MCF 10A (cell line): ENCODE data around the gene KIR3DL3. TPM values are rescaled to one million over a fixed set of nuclear protein-coding genes. Genes with fewer than 3 reads are reported as not detected.
"Not testable (repeated sequence)": the region's sequence is repeated elsewhere in the genome, so short reads cannot be mapped to it uniquely, and the experiment has no call there.

Source experiments
- BruUV-seq: library from RNA; stranded (reverse); fragments of 400-500 nt; replicated peaks from 2 replicates; lab custom pipeline; 2021; lab: Mats Ljungman, UMichigan
- CTCF ChIA-PET: fragments of 300-600 bp; sonication (Branson Sonifier 250); formaldehyde crosslinking; extraction: SDS; loops from one replicate; lab custom pipeline; 2021; ENCODE audit warnings: antibody characterized with exemption, inconsistent platforms; lab: Yijun Ruan, JAX
- POLR2A ChIA-PET: fragments of 300-600, 350-650 bp; sonication (Branson Sonifier 250); formaldehyde crosslinking; extraction: SDS; loops from one replicate; lab custom pipeline; 2020; ENCODE audit warnings: antibody characterized with exemption, inconsistent platforms; lab: Yijun Ruan, JAX
- DNase-seq: peaks from one replicate; pipeline ENCODE4 v3.0.0-alpha.2; 2018; ENCODE audit not compliant: unreplicated experiment
- H3K27ac Mint-ChIP-seq: one replicate; pipeline ENCODE4 v1.8.0; 2022; ENCODE audit warnings: mild to moderate bottlenecking, low read depth, mixed read lengths; ENCODE audit not compliant: unreplicated experiment
- H3K27me3 Mint-ChIP-seq: one replicate; pipeline ENCODE4 v1.8.0; 2022; ENCODE audit warnings: mixed read lengths; ENCODE audit not compliant: insufficient read depth, unreplicated experiment
- H3K36me3 Mint-ChIP-seq: one replicate; pipeline ENCODE4 v1.8.0; 2022; ENCODE audit warnings: mild to moderate bottlenecking, moderate library complexity, mixed read lengths; ENCODE audit not compliant: insufficient read depth, unreplicated experiment
- H3K4me1 Mint-ChIP-seq: one replicate; pipeline ENCODE4 v1.8.0; 2022; ENCODE audit warnings: mixed read lengths; ENCODE audit not compliant: insufficient read depth, unreplicated experiment
- H3K4me3 Mint-ChIP-seq: one replicate; pipeline ENCODE4 v1.8.0; 2022; ENCODE audit warnings: mild to moderate bottlenecking, moderate library complexity, mixed read lengths; ENCODE audit not compliant: unreplicated experiment
- H3K9me3 Mint-ChIP-seq: one replicate; pipeline ENCODE4 v1.8.0; 2022; ENCODE audit warnings: mixed read lengths; ENCODE audit not compliant: unreplicated experiment
- intact Hi-C: fragments of 100-400 bp; cut with micrococcal nuclease; formaldehyde crosslinking; loops from 2 replicates; pipeline ENCODE4 v1.14.1; 2022
- total RNA-seq: library from RNA; stranded (reverse); gene quantifications from 2 replicates; pipeline ENCODE4 v1.2.3, GENCODE V29; 2022
- TF ChIP-seq, protein P1 (sequence below): fragments of 200-600 bp; IDR thresholded peaks from one replicate; pipeline ENCODE4 v1.8.0; 2022; ENCODE audit warnings: antibody characterized with exemption, mild to moderate bottlenecking; ENCODE audit not compliant: unreplicated experiment

Gene KIR3DL3
- total RNA-seq, 1 experiment from 2014 or later = not detected

DNA sequence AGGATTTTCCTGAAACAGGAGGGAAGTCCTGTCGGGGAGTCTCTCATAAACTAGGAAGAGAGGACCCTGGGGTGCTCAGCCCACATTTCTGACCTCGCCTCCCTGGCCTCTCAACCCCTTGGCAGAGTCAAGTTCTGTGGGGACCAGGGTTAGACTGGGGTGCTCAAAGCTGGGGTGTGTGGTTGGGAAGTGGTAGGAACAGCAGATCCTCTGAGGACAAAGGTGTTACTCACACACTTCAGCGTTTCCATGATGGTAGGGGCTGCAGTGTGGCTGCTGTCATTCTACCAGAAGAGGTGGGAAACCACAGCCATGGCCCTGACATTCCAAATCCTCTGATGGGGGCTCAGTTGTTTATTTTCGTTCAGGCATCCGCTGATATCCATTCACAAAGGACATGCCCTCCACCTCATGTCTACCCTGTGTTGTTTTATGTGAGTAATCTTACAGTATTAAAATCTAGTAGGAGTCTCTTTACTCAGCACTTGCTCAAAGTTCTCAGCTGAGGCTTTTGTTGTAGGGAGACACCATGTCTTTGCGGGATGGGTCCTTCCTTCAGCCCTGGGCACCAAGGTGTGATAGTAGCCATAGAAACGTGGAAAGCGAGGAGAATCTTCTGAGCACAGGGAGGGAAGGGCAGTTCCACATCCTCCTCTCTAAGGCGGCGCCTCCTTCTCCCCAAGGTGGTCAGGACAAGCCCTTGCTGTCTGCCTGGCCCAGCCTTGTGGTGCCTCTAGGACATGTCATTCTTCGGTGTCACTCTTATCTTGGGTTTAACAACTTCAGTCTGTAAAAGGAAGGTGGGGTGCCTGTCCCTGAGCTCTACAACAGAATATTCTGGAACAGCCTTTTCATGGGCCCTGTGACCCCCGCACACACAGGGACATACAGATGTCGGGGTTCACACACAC is 15.6 kb downstream of the KIR3DL3 start:
- intact Hi-C loops = loop anchor here (5.0 kb wide), 1 partner anchor 107 kb away; no protein-coding TSS in a partner anchor
- no peak overlapping the region for H3K4me3 Mint-ChIP-seq
- H3K36me3 Mint-ChIP-seq = no peaks in the 10 kb centered on the region
- H3K27ac Mint-ChIP-seq = no peak overlapping the region
- TF ChIP-seq, protein P1, sequence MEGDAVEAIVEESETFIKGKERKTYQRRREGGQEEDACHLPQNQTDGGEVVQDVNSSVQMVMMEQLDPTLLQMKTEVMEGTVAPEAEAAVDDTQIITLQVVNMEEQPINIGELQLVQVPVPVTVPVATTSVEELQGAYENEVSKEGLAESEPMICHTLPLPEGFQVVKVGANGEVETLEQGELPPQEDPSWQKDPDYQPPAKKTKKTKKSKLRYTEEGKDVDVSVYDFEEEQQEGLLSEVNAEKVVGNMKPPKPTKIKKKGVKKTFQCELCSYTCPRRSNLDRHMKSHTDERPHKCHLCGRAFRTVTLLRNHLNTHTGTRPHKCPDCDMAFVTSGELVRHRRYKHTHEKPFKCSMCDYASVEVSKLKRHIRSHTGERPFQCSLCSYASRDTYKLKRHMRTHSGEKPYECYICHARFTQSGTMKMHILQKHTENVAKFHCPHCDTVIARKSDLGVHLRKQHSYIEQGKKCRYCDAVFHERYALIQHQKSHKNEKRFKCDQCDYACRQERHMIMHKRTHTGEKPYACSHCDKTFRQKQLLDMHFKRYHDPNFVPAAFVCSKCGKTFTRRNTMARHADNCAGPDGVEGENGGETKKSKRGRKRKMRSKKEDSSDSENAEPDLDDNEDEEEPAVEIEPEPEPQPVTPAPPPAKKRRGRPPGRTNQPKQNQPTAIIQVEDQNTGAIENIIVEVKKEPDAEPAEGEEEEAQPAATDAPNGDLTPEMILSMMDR = no peak
- no peaks in the 10 kb centered on the region for H3K4me1 Mint-ChIP-seq
- no TSS peak for BruUV-seq
- no peak for DNase-seq
- H3K9me3 Mint-ChIP-seq = peaks cover 51% of the 10 kb centered on the region
- CTCF ChIA-PET = interaction anchor here (0.6 kb wide), 1 partner anchor 91 kb away, joined by 3 read pairs; no protein-coding TSS in a partner anchor
- H3K27me3 Mint-ChIP-seq = no peaks in the 10 kb centered on the region
- POLR2A ChIA-PET = no interaction called here

GRCh38 chr19:54741950-54742349 is 17.7 kb downstream of the KIR3DL3 start:
- POLR2A ChIA-PET, CTCF ChIA-PET, H3K27ac Mint-ChIP-seq, H3K27me3 Mint-ChIP-seq, intact Hi-C loops, BruUV-seq, DNase-seq, H3K36me3 Mint-ChIP-seq, H3K4me3 Mint-ChIP-seq, H3K4me1 Mint-ChIP-seq: not testable (repeated sequence)
- peaks cover 51% of the 10 kb centered on the region for H3K9me3 Mint-ChIP-seq

- H3K9me3 Mint-ChIP-seq = peaks cover 44% of the 10 kb centered on the region
- DNase-seq, H3K27ac Mint-ChIP-seq, H3K4me3 Mint-ChIP-seq, H3K27me3 Mint-ChIP-seq, BruUV-seq, intact Hi-C loops, H3K4me1 Mint-ChIP-seq, H3K36me3 Mint-ChIP-seq, CTCF ChIA-PET: not testable (repeated sequence)
- POLR2A ChIA-PET = interaction anchor here (0.7 kb wide), 1 partner anchor 41 kb away, joined by 3 read pairs; no protein-coding TSS in a partner anchor
Measured at GRCh38 chr19:54744080-54744479, 19.8 kb downstream of the KIR3DL3 start.

GRCh38 chr19:54747614-54748322 is 23.5 kb downstream of the KIR3DL3 start:
- intact Hi-C loops, H3K4me1 Mint-ChIP-seq, H3K27me3 Mint-ChIP-seq, H3K27ac Mint-ChIP-seq, CTCF ChIA-PET, H3K36me3 Mint-ChIP-seq, BruUV-seq, H3K4me3 Mint-ChIP-seq: not testable (repeated sequence)
- POLR2A ChIA-PET = interaction anchor here (1.1 to 1.3 kb wide), 2 partner anchors 9 to 16 kb away, joined by 4 read pairs; no protein-coding TSS in a partner anchor
- H3K9me3 Mint-ChIP-seq = peaks cover 27% of the 10 kb centered on the region
- peak; percentile 83 for DNase-seq

GRCh38 chr19:54750276-54750675 is 26.0 kb downstream of the KIR3DL3 start:
- intact Hi-C loops, H3K4me1 Mint-ChIP-seq, CTCF ChIA-PET, H3K36me3 Mint-ChIP-seq, H3K4me3 Mint-ChIP-seq, BruUV-seq, H3K27ac Mint-ChIP-seq, H3K27me3 Mint-ChIP-seq, POLR2A ChIA-PET: not testable (repeated sequence)
- H3K9me3 Mint-ChIP-seq = peaks cover 25% of the 10 kb centered on the region
- peak; percentile 25 for DNase-seq

DNA sequence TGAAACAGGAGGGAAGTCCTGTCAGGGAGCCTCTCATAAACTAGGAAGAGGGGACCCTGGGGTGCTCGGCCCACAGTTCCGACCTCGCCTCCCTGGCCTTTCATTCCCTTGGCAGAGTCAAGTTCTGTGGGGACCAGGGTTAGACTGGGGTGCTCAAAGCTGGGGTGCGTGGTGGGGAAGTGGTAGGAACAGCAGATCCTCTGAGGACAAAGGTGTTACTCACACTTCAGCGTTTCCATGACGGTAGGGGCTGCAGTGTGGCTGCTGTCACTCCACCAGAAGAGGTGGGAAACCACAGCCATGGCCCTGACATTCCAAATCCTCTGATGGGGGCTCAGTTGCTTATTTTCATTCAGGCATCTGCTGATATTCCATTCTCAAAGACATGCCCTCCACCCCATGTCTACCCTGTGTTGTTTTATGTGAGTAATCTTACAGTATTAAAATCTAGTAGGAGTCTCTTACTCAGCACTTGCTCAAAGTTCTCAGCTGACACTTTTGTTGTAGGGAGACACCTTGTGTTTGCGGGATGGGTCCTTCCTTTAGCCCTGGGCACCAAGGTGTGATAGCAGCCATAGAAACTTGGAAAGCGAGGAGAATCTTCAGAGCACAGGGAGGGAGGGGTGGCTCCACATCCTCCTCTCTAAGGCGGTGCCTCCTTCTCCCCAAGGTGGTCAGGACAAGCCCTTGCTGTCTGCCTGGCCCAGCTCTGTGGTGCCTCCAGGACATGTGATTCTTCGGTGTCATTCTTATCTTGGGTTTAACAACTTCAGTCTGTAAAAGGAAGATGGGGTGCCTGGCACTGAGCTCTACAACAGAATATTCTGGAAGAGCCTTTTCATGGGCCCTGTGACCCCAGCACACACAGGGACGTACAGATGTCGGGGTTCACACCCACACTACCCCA is 32.2 kb downstream of the KIR3DL3 start:
- H3K9me3 Mint-ChIP-seq = peaks cover 56% of the 10 kb centered on the region
- DNase-seq, H3K4me3 Mint-ChIP-seq, intact Hi-C loops, H3K4me1 Mint-ChIP-seq, H3K27ac Mint-ChIP-seq, H3K36me3 Mint-ChIP-seq, BruUV-seq, CTCF ChIA-PET, H3K27me3 Mint-ChIP-seq: not testable (repeated sequence)
- POLR2A ChIA-PET = interaction anchor here (1.1 kb wide), 1 partner anchor 9 kb away, joined by 4 read pairs; no protein-coding TSS in a partner anchor

GRCh38 chr19:54758577-54758976 is 34.3 kb downstream of the KIR3DL3 start:
- DNase-seq, POLR2A ChIA-PET, H3K36me3 Mint-ChIP-seq, H3K4me1 Mint-ChIP-seq, BruUV-seq, H3K27ac Mint-ChIP-seq, CTCF ChIA-PET, H3K4me3 Mint-ChIP-seq, intact Hi-C loops, H3K27me3 Mint-ChIP-seq: not testable (repeated sequence)
- H3K9me3 Mint-ChIP-seq = peaks cover 50% of the 10 kb centered on the region
